IMR-90 (cell line): ENCODE measurements around the gene YPEL4. TPM values are rescaled to one million over a fixed set of nuclear protein-coding genes. Genes with fewer than 3 reads are reported as not detected.

Experiments
- MAZ ChIP-seq: IDR thresholded peaks from 2 replicates; pipeline ENCODE4 v1.6.1; 2012; ENCODE audit warnings: low read depth, mild to moderate bottlenecking, low read length, improper control_type of control experiment, moderate library complexity, borderline replicate concordance
- MXI1 ChIP-seq: IDR thresholded peaks from 2 replicates; pipeline ENCODE4 v1.6.1; 2012; ENCODE audit warnings: low read depth, mild to moderate bottlenecking, low read length, moderate library complexity, borderline replicate concordance
- POLR2A ChIP-seq: IDR thresholded peaks from 2 replicates; pipeline ENCODE4 v1.6.1; 2012; ENCODE audit warnings: mild to moderate bottlenecking, low read depth, low read length
- RAD21 ChIP-seq: IDR thresholded peaks from 2 replicates; pipeline ENCODE4 v1.6.1; 2012; ENCODE audit warnings: low read length, improper control_type of control experiment
- RCOR1 ChIP-seq: IDR thresholded peaks from 2 replicates; pipeline ENCODE4 v1.6.1; 2012; ENCODE audit warnings: mild to moderate bottlenecking, low read length, improper control_type of control experiment; ENCODE audit not compliant: insufficient replicate concordance
- SMC3 ChIP-seq: fragments of 150-350 bp; IDR thresholded peaks from 2 replicates; pipeline ENCODE4 v1.6.1; 2016; ENCODE audit warnings: low read depth, mild to moderate bottlenecking, antibody characterized with exemption, low read length, moderate library complexity
- polyA plus RNA-seq, 3 experiments: library from polyadenylated mRNA; depleted of rRNA; stranded (reverse); fragments of >200 nt; gene quantifications; 2 replicates each; pipeline ENCODE4 v1.2.3, GENCODE V29; 2012; ENCODE audit warnings: low replicate concordance in 1 of 3
- total RNA-seq: library from RNA; depleted of rRNA; stranded (reverse); fragments of >200 nt; gene quantifications from 2 replicates; pipeline ENCODE4 v1.2.3, GENCODE V29; 2012
- TF ChIP-seq, protein P1 (sequence below): conservative IDR thresholded peaks from 2 replicates; pipeline ENCODE4 v1.5.1; 2012; ENCODE audit warnings: mild to moderate bottlenecking, low read depth, low read length, improper control_type of control experiment

Gene YPEL4
- total and polyA plus RNA-seq, 2 of the 4 experiments (the other 2 are of a cell fraction): 0.18 to 0.79 TPM

DNA sequence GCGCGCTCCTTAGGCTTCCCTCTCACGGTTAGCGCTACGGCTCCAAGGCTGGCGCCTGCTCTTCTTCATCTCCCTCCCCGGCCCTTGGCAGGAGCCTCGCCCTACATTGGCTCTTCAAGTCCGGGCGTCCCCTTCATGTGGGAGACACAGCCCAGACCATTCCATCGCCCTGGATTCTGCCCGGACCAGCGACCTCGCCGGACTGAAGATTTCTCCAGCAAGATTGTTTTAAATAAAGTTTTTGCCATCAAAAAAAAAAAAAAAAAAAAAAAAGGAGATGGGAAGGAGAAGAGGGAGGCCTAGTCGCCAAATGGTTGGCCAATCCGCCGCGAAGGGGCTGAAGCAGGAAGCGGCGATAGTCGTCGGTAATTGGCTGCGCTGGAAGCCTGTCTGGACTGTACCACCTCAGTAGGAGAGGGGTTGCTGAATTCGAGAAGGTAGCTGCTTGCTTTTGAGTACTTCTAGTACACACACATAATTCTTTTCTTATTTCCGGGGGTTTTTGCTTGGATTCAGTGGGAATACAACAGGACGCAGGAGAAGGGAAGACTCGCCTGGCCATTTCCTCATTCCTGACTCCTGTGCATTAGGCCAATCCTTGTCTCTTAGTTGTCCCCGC, 17.5 kb upstream of the YPEL4 start (continued):
- TF ChIP-seq, protein P1, sequence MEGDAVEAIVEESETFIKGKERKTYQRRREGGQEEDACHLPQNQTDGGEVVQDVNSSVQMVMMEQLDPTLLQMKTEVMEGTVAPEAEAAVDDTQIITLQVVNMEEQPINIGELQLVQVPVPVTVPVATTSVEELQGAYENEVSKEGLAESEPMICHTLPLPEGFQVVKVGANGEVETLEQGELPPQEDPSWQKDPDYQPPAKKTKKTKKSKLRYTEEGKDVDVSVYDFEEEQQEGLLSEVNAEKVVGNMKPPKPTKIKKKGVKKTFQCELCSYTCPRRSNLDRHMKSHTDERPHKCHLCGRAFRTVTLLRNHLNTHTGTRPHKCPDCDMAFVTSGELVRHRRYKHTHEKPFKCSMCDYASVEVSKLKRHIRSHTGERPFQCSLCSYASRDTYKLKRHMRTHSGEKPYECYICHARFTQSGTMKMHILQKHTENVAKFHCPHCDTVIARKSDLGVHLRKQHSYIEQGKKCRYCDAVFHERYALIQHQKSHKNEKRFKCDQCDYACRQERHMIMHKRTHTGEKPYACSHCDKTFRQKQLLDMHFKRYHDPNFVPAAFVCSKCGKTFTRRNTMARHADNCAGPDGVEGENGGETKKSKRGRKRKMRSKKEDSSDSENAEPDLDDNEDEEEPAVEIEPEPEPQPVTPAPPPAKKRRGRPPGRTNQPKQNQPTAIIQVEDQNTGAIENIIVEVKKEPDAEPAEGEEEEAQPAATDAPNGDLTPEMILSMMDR: no peak
- TF ChIP-seq MAZ: no peak
- no peak for TF ChIP-seq POLR2A
- TF ChIP-seq MXI1: no peak
- no peak for TF ChIP-seq RAD21
- TF ChIP-seq RCOR1: no peak
- TF ChIP-seq SMC3: no peak
